Ecto neural progenitor cell (in vitro differentiated cells): ENCODE data around the gene PCDHGA1.

Source experiments
- DNase-seq: peaks from one replicate; pipeline ENCODE4 v3.0.0-alpha.2; 2018; ENCODE audit warnings: low spot score

The PCDHGA1 gene

DNA sequence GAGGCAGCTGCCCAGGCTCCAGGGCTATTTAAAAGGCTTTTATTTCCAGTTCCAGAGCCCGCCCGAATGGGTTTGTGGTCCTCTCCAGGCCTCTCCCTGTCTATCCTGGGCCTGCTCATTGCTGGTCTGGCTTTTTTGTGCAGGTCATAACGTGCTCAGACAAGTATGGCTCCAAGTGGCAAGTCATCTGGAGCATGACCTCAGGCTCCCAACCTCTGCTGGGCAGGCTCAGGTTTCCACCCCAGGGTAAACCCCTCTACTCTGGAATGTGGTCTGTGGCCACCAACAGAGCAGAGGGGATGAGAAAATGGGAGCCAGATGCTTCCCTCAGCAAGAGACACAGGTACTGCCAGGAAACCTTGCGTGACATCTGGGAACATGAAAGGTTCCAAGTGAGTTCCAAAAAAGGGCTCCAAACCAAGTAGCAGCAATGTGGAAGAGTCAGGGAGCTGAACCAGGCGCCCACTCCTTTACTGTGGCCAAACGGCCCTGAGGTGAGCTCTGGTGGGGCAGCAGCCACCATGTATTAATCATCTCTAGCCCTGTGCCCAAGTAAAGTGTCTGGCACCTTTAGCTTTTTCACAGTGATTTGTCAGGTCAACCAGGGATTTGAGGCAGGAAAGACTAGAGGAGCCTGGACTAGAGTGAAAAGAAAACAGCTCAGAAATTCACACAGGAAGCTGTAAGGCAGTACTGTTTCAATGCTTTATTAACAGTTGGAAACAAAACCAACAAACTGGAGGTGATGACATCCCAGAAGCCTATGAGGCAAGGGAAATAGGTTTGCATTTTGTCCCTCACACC is 184.2 kb downstream of the PCDHGA1 start:
- peak; percentile 86 for DNase-seq

DNA sequence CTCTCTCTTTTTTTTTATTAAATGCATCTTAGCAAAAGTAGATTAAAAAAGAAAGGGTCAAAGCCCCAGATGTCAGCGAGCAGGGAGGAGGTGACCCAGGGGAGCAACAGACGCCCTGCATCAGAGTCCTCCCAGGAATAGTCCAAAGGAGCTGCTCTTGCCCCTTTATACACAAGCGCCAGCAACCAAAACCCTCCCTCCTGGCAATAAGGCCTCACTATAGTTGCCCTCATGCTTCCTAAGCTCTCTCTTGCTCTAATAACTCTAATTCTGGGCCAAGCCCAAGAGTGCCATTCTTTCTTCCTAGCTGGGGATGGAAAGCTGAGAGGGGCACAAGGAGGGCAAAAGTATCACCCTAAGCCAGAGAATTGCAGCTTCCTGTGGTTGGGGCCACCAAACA is 184.8 kb downstream of the PCDHGA1 start:
- no peak for DNase-seq

DNA sequence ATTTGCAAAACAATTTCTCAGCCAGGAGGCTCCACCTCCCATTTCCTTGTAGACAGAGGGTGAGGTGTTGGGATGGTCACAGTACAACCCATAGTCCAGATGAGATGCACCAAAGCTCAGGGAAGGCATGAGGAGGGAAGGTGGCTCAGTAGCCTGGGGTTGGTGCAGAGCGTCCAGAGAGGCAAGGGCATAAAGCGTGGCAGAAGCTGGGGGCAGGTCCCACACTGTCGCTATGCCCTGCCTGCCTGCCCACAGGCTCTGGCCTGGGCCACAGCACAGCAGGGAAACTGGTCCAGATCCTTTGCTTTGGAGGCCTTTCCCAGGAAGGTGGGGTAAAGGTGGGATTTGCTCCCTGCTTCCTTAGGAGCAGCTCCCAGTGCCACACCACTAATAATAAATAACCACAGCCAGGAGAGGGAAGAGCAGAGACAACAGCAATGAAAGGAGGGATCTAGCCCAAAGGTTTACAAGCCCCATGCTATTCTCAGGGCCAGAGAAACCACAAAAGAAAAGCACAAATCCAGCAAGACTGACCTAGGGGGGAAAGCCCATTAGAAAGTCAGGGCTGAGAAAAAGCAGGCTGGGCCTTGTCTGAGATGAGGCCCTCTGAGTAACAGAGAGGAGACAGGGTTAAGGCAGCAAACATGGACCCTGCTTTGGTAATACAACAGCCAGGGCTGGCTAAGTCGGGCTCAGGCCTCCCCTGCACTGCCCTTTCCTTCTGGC is 185.8 kb downstream of the PCDHGA1 start:
- no peak for DNase-seq

DNA sequence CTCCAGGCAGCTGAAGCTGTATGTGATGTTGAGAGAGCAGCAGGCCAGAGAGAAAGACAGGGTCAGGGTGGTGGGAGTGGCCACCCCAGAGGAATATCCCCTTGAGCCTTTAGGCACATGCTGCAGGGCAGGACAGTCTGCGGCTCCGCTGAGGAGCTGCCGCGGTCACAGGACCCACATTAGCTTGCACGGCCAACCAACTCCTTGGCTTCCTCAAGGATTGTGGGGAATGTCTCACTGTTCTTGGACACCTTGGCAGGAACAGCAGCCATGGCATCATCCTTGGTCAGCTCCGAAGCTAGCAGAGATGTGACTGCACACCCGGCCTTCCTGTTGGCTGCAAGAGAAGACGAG is 186.3 kb downstream of the PCDHGA1 start:
- no peak for DNase-seq

DNA sequence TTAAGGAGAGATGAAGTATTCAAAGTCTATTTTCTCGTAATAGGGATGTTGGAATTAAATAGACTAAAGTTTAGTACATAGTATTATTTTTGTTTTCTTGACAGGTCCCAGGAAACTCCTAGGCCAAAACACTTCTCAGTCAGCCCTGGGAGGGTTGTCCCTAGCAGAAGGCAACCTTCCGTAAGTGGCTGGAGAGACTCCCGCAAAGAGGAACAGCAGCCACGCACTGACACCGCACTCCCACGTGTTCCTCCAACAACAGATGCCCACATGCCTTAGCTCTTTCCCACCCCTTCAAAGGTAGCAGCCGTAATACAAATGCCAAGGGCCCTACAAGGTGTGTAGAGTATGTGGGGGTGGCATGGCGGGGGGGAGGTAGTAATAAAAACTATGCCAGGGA is 187.0 kb downstream of the PCDHGA1 start:
- DNase-seq, result no peak

DNA sequence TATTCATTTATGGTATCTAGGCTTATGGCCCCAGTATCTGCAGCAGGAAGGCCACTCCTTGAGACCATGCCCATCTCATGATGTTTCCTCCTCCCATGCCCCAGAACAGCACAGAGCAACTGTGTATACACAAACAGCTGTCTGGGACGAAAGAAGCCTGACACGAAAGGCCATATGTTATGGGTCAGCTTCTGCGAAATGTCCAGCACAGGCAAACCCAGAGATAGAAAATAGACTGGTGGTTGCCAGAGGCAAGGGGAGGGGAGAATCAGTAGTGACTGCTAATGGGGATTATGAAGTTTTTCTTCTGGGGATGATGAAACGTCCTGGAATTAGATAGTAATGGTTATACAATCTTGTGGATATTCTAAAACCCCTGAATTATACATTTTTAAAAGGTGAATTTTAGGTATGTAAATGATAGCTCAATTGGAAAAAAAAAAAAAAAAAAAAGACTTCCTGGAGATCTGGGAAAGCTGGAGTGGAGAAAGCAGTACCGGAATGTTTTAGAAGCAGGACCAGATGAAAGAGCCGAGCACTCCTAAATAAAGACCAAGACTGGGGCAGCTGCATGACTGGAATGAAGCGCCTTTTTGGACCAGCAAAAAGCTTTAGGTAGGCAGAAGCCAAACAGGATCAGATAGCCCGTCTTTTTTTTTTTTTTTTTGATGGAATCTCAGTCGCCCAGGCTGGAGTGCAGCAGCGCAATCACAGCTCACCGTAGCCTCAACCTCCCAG is 187.7 kb downstream of the PCDHGA1 start:
- DNase-seq, result no peak

DNA sequence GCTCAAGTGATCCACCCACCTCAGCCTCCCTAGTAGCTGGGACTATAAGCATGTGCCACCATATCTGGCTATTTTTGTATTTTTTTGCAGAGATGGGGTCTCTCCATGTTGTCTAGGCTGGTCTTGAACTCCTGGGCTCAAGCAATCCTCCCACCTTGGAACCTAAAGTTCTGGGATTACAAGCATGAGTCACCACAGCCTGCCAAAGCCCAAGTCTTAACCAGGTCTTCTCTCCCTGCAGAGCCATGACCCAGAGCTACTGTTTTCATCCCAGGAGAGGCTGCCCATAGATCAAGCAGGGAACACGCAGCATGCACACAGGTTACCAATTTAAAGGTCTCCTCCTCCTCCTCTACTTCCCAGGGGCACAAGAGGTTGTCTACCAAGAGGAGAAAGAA is 188.3 kb downstream of the PCDHGA1 start:
- no peak for DNase-seq

DNA sequence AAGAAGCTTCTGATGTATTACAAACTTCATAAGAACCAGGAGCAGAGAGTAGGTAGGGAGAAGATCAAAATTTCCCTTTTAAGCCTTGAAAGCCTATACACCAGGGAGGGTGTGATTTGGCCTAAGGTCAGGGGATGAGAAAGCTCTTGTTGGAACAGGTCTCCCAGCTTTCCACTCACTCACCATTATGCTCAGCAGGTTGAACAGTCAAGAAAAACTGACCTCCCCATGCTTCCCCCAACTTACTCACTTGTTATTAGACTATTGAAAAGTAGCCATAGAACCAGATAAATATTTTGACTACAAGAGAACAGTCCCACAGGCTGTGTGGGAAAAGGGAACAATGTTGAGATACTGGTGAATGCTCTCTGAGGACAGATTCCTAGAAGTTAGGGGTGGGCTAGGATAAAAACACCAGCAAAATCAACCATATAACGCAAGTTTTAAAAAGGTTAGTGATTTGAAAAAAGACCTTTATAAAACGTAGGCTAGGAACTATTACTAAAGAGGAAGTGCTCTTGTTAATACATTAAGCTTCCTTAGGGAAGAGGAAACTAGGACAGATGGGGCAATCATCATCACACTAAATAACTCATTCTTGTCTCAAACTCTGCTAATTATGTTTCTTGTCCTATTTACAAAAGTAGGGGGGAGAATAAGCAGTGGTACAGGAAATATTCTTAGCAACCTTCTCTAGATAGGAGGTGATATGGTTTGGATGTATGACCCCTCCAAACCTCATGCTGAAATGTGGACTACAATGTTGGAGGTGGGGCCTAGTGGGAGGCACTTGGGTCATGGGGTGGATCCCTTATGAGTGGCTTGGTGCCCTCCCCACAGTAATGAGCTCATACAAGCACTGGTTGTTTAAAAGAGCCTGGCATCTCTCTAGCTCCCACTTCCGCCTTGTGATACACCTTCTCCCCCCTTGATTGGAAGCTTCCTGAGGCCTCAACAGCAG is 189.6 kb downstream of the PCDHGA1 start:
- peak; percentile 12 for DNase-seq

DNA sequence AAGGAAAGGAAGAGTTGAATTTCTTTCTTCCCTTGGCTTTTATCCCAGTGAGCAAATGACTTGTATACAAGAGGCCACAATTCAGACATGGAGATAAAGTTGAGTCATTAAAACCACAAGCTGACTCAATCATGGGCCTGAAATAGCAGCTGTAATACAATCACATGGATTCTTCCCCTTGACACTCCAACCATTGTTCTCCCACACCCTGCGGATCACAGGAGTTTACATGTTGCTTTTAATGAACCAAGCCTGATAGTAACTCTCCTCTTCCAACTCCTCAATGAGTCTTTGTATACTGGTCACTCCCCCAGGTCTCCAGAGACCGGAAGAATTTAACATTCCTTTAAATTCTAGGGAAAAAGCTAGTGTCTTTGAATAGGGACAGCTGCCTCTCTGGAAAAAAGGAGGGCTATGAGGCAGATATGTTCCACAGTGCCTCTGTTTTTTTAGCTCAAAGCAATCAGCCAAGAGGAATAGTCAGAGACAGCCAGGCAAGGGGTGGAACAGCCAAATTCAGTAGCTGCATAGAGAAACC is 191.0 kb downstream of the PCDHGA1 start:
- DNase-seq, result no peak

DNA sequence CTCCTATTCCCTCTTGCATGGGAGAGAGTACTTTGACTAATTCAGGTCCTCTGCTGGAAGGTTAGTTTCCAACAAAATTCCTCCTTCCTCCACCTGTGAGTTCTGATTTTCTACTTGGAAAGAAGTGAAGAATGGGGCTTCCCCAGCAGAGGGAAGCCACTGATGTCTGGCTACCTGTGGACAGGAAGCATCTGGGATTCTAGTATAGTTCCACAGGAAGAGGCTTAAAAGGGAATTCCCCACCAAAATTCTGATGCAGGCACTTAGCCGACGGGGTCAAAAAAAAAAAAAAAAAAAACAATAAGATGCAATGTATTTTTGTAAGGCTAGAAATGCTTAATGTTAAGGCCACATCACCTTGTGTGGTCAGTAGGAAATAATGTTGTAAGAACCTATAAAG is 192.0 kb downstream of the PCDHGA1 start:
- no peak for DNase-seq

DNA sequence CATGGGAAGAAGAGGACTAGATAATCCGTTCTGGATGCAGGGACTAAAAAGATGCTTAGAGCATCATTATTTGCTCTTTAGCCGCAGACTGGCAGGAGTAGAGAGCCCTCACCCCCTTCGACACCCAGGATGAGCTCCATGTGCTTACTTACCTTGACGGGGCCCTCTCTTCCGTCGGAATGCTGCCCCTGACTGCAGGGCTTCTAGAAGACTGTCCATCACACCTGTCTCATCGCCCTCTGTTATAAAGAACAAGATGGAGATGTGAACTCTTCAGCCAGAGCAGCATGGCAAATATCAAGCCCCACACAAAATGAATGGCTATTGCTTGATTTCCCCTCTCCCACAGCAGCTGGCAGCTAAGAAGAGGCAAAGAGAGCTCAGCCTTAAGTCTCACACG is 193.7 kb downstream of the PCDHGA1 start:
- DNase-seq, result no peak

DNA sequence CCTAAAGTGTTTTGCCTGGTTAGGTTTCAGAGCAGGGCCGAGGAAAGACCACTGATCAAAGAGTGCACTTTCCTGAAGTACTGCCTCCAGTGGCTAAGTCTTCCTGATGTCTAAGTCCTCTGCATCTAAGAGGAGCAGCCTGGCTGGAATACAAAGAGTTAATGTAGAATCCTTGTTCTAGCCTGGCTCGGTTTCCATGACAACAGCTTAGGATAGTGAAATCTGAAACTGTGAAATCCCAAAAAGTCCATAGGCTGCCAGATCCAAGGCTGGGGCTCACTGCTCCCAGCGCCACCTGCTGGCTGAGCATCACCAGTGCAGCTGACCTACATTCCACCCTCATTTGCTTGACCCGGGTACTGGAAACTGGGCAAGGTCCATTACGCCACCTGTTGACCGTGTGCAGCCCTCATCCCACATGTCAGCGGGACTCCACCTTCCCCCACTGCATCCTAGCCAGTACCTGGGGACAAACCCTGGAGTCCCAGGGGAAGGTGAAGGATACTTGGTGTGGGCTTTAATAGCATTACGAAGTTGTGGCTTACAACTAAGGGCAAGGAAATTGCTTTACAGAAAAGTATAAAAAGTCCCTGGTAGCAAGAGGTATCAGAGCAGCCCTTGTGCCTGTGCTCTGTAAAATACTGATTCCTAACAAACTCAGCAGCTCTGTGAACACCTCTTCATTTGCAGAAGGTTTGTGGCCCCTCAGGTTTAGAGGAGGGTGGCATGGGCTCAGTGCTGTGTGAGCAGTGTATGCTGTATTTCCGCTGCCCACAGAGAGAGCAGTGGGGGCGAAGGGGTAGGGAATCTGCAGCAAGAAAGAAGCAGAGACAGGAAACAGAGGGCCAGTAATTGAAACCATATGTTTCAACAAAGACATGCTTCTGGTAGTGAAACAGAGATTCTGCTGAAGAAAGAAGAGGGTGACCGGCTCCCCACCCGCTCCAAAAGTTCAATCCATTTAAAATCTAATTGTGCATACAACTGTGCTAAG is 194.6 kb downstream of the PCDHGA1 start:
- peak; percentile 96 for DNase-seq

DNA sequence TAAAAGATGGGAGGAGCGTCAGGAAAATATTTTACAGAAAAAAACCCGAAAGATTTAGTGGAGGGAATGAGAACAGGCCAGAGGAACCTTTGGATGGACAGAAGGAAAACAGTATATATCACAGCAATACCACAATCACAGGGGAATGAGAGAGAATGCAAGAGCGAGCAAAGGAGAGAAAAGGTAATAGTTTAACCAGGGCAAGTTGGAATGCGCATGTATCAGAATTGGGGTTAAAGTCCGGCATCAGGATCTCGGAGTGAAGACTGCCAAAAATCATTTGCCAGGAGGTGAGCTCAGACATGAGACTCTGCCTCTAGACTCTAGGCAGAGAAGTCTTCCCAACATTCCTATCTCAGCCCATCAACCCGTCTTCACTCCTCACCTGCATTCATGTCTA is 195.3 kb downstream of the PCDHGA1 start:
- no peak for DNase-seq

DNA sequence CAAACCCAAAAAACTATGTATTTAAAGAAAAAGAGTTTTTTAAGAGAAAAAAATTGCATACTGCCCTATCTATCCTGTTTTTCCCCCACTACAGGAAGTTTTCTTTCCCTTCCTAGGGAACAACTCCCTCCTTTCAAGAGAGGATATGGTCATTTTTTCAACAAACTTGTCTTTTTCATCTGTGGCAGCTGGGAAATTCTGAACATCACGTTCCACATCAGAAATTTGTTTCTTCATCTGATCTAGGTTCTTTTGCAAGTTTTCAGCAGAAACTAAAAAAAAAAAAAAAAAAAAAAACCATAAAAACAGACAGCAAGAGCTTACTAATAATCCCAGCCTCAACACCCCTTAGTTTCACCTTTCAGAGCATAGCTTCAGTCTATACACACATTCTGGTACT is 197.1 kb downstream of the PCDHGA1 start:
- no peak for DNase-seq

DNA sequence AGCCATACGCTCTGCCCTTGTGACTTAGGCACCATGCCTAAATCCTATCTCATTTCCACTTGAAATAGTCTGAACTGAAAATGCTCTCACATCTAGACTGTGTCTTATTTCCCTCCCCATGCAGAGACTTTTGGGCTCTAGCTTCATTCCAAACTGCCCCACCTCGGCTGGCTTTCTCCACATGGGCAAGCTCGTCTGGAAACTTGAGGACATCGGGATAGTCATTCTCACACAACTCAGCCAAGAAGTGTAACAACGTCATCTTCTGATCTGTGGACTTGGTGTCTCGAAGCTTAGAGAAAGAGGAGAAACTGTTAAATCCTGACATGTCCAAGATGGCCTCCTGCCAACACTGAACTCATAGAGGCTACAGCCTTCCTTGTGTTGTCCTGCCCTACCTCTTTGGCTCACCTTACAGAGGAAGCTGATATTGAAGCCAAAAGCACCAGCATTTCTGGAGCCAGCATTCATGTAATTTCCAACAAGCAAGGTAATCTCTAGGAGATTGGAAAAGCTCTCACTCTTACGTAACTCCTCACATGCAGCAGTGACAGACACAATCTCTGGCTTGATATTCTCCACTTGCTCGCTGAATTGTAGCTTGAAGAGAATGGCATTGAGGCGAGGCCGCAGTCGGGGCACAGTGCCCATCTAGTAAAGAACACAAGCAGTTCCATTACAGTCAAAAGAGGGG is 198.1 kb downstream of the PCDHGA1 start:
- DNase-seq, result no peak

DNA sequence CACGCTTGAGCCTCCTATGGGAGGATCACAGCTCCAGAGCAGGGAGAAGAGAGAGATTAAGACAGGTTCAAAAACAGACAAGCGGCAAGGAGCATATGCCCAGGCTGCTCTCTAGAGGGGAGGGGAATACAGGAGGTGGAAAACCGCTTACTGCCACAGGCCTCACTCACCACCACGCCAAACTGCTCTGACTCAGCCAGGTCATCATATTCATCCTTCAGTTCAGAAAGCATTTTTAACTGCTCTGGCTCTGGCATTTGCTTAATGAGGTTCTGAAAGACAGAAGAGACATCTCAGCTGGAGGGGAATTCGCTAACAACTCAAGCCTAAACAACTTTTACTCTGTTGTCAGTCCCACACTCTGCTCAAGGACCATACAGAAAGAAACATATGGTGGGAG is 198.7 kb downstream of the PCDHGA1 start:
- DNase-seq, result no peak

DNA sequence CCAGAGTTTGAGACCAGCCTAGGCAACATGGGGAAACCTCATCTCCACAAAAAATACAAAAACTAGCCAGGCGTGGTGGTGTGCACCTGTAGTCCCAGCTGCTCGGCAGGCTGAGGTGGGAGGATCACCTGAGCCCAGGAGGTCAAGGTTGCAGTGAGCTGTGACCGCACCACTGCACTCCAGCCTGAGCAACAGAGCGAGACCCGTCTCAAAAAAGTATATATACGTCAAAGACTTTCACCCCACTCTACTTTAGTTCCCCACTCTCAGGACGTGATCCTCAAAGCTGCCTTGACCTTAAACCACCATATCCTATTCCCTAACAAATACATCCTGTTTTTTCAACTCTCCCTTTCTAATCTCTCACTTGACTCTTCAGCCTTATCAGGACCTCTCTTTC is 199.6 kb downstream of the PCDHGA1 start:
- DNase-seq, result no peak

DNA sequence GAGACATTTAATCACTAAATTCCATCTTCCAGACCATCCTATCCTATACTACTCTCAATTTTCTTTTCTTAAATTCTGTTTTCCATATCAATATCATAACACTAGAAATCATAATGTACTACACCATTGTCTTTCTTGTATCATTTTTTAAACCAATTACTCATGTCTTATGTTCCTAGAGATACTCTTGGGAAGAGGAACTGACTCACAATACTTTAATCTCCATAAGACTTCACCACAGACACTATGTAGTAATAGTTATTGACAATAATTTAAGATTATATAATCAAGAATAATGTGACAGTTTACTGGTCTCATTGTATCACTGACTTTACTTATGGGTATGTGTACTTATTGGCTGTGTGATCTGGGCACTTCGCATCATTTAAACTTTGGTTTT is 202.4 kb downstream of the PCDHGA1 start:
- no peak for DNase-seq

DNA sequence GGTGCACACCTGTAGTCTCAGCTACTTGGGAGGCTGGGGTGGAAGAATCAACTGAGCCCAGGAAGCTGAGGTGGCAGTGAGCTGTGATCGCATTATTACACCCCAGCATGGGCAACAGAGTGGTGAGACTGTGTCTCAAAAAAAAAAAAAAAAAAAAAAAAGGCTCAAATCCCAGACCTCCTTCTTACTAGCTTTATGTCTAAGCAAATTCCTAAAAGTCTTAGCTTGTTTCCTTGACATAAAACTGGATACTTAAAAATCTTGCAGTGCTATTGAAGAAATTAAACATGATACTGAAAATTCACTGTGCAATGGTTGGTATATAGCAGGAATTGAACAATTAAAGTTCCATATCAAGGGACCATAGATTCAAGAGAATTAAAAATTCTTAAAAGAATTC is 203.6 kb downstream of the PCDHGA1 start:
- DNase-seq, result no peak
